ENCODE measurements around the gene RRH.
"Not testable (repeated sequence)": the region's sequence is repeated elsewhere in the genome, so short reads cannot be mapped to it uniquely, and the experiment has no call there.

Gene RRH

DNA sequence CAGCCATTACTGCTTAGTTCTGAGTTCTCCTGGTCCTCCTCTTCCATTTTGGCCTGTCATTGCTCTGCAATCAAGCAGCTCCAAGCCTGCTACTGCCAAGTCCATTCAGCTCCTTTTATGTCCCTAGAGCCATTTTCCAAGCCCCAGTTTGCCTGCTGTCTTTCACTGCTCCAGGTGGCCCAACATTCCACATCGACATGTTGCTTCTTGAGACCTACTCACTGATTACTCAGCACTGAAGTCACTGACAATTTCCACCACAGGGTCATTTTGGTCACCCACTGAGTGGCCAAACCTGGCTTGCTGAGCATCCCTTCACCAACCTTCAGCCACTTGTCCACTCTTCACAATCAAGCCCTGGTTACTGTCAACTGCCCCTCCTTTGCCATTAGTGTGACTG is 47.3 kb downstream of the RRH start:
- H3K27ac ChIP-seq (ENCODE audit: insufficient read depth in 1 of 2, low read depth in 1 of 2, low read length in 2 of 2, poor library complexity in 1 of 2, severe bottlenecking in 2 of 2), result no peak overlapping the region
- DNase-seq, result no peak
- no peaks in the 10 kb centered on the region for H3K36me3 ChIP-seq (ENCODE audit: control insufficient read depth in 4 of 4, insufficient read depth in 4 of 4, low read length in 3 of 4)
- WGBS (ENCODE audit: insufficient coverage), result 100% methylated on average over 1 of the region's 1 CpG
- H3K9me3 ChIP-seq (ENCODE audit: control extremely low read depth in 1 of 5, control insufficient read depth in 4 of 5, insufficient read depth in 2 of 5, low read depth in 1 of 5, low read length in 4 of 5), result no peaks in the 10 kb centered on the region
- H3K27me3 ChIP-seq (replicated peaks in 2 of 5; ENCODE audit: control insufficient read depth in 4 of 5, insufficient read depth in 5 of 5, low read length in 4 of 5), result no peaks in the 10 kb centered on the region
- ChIA-PET POLR2A (no interaction called here), CTCF (interaction anchor here (0.5 kb wide), 1 partner anchor 104 kb away, joined by 3 read pairs; no protein-coding TSS in a partner anchor)
- no peaks in the 10 kb centered on the region for H3K4me1 ChIP-seq (ENCODE audit: control extremely low read depth in 1 of 4, control insufficient read depth in 4 of 4, insufficient read depth in 4 of 4, low read length in 3 of 4)
- H3K4me3 ChIP-seq (ENCODE audit: control insufficient read depth in 1 of 7, extremely low read depth in 1 of 7, insufficient read depth in 4 of 7, low read depth in 2 of 7, low read length in 6 of 7), result no peak overlapping the region

DNA sequence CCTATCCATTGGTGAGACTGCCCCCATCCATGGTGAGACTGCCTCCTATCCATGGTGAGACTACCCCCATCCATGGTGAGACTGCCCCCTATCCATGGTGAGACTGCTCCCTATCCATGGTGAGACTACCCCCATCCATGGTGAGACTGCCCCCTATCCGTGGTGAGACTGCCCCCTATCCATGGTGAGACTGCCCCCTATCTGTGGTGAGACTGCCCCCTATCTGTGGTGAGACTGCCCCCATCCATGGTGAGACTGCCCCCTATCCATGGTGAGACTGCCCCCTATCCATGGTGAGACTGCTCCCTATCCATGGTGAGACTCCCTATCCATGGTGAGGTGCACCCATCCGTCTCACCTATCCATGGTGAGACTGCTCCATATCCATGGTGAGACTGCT is 47.8 kb downstream of the RRH start:
- H3K27me3 ChIP-seq (replicated peaks in 2 of 5; ENCODE audit: control insufficient read depth in 4 of 5, insufficient read depth in 5 of 5, low read length in 4 of 5); H3K27ac ChIP-seq (ENCODE audit: insufficient read depth in 1 of 2, low read depth in 1 of 2, low read length in 2 of 2, poor library complexity in 1 of 2, severe bottlenecking in 2 of 2); H3K36me3 ChIP-seq (ENCODE audit: control insufficient read depth in 4 of 4, insufficient read depth in 4 of 4, low read length in 3 of 4); H3K4me3 ChIP-seq (ENCODE audit: control insufficient read depth in 1 of 7, extremely low read depth in 1 of 7, insufficient read depth in 4 of 7, low read depth in 2 of 7, low read length in 6 of 7); CTCF ChIA-PET; DNase-seq; H3K9me3 ChIP-seq (ENCODE audit: control extremely low read depth in 1 of 5, control insufficient read depth in 4 of 5, insufficient read depth in 2 of 5, low read depth in 1 of 5, low read length in 4 of 5); H3K4me1 ChIP-seq (ENCODE audit: control extremely low read depth in 1 of 4, control insufficient read depth in 4 of 4, insufficient read depth in 4 of 4, low read length in 3 of 4); POLR2A ChIA-PET: not testable (repeated sequence)
- no CpG with 5 or more reads among the region's 2 CpGs for WGBS (ENCODE audit: insufficient coverage)

DNA sequence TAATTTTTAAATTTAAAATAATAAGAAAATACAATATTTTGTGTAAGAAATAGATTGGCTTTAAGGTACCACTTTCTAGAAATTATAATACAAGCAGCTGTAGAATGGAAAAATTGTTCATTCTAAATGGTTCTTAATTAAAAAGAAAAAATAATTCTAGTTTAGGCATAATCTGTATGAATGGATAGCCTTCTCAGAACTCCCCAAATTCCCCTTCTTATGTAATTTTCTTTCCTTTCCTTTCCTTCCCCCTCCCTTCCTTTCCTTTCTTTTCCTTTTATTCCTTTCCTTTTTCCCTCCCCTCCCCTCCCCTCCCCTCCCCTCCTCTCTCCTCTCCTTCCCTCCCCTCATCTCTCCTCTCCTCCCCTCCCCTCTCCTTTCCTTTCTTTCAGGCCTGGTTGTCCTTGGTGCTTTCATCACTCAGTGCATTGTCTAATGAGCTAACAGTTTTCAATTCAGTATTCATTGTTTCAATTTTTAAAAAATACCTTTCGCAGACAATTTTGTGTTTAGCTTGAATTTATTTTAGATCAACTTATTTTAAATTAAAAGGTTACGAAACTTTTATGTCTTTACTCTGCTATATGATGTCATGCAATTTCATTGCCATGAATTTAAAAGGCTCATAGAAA is 49.0 kb downstream of the RRH start:
- Histone ChIP-seq H3K4me3 (ENCODE audit: control insufficient read depth in 1 of 7, extremely low read depth in 1 of 7, insufficient read depth in 4 of 7, low read depth in 2 of 7, low read length in 6 of 7) (no peak overlapping the region), H3K4me1 (ENCODE audit: control extremely low read depth in 1 of 4, control insufficient read depth in 4 of 4, insufficient read depth in 4 of 4, low read length in 3 of 4) (no peaks in the 10 kb centered on the region), H3K27ac (ENCODE audit: insufficient read depth in 1 of 2, low read depth in 1 of 2, low read length in 2 of 2, poor library complexity in 1 of 2, severe bottlenecking in 2 of 2) (no peak overlapping the region), H3K9me3 (ENCODE audit: control extremely low read depth in 1 of 5, control insufficient read depth in 4 of 5, insufficient read depth in 2 of 5, low read depth in 1 of 5, low read length in 4 of 5) (no peaks in the 10 kb centered on the region), H3K36me3 (ENCODE audit: control insufficient read depth in 4 of 4, insufficient read depth in 4 of 4, low read length in 3 of 4) (no peaks in the 10 kb centered on the region), H3K27me3 (replicated peaks in 2 of 5; ENCODE audit: control insufficient read depth in 4 of 5, insufficient read depth in 5 of 5, low read length in 4 of 5) (no peaks in the 10 kb centered on the region)
- ChIA-PET CTCF (no interaction called here), POLR2A (no interaction called here)
- DNase-seq, result no peak
- no CpG with 5 or more reads among the region's 2 CpGs for WGBS (ENCODE audit: insufficient coverage)

- H3K9me3 ChIP-seq (ENCODE audit: control extremely low read depth in 1 of 5, control insufficient read depth in 4 of 5, insufficient read depth in 2 of 5, low read depth in 1 of 5, low read length in 4 of 5), result no peaks in the 10 kb centered on the region
- no peaks in the 10 kb centered on the region for H3K4me1 ChIP-seq (ENCODE audit: control extremely low read depth in 1 of 4, control insufficient read depth in 4 of 4, insufficient read depth in 4 of 4, low read length in 3 of 4)
- no peaks in the 10 kb centered on the region for H3K36me3 ChIP-seq (ENCODE audit: control insufficient read depth in 4 of 4, insufficient read depth in 4 of 4, low read length in 3 of 4)
- WGBS (ENCODE audit: insufficient coverage), result no CpG with 5 or more reads among the region's 3 CpGs
- H3K27me3 ChIP-seq (replicated peaks in 2 of 5; ENCODE audit: control insufficient read depth in 4 of 5, insufficient read depth in 5 of 5, low read length in 4 of 5), result no peaks in the 10 kb centered on the region
- H3K27ac ChIP-seq (ENCODE audit: insufficient read depth in 1 of 2, low read depth in 1 of 2, low read length in 2 of 2, poor library complexity in 1 of 2, severe bottlenecking in 2 of 2), result no peak overlapping the region
- no peak overlapping the region for H3K4me3 ChIP-seq (ENCODE audit: control insufficient read depth in 1 of 7, extremely low read depth in 1 of 7, insufficient read depth in 4 of 7, low read depth in 2 of 7, low read length in 6 of 7)
- ChIA-PET CTCF (no interaction called here), POLR2A (no interaction called here)
- no peak for DNase-seq
These were observed 49.6 kb downstream of the RRH start for GRCh38 chr4:109877400-109877799.

- WGBS (ENCODE audit: insufficient coverage), result no CpG with 5 or more reads among the region's 2 CpGs
- Histone ChIP-seq H3K27ac (ENCODE audit: insufficient read depth in 1 of 2, low read depth in 1 of 2, low read length in 2 of 2, poor library complexity in 1 of 2, severe bottlenecking in 2 of 2) (no peak overlapping the region), H3K27me3 (replicated peaks in 2 of 5; ENCODE audit: control insufficient read depth in 4 of 5, insufficient read depth in 5 of 5, low read length in 4 of 5) (no peaks in the 10 kb centered on the region), H3K4me3 (ENCODE audit: control insufficient read depth in 1 of 7, extremely low read depth in 1 of 7, insufficient read depth in 4 of 7, low read depth in 2 of 7, low read length in 6 of 7) (no peak overlapping the region), H3K9me3 (ENCODE audit: control extremely low read depth in 1 of 5, control insufficient read depth in 4 of 5, insufficient read depth in 2 of 5, low read depth in 1 of 5, low read length in 4 of 5) (no peaks in the 10 kb centered on the region), H3K4me1 (ENCODE audit: control extremely low read depth in 1 of 4, control insufficient read depth in 4 of 4, insufficient read depth in 4 of 4, low read length in 3 of 4) (no peaks in the 10 kb centered on the region), H3K36me3 (ENCODE audit: control insufficient read depth in 4 of 4, insufficient read depth in 4 of 4, low read length in 3 of 4) (no peaks in the 10 kb centered on the region)
- CTCF ChIA-PET, result no interaction called here
- DNase-seq, result no peak
- POLR2A ChIA-PET, result interaction anchor here (0.6 kb wide), 1 partner anchor 26 kb away, joined by 3 read pairs; no protein-coding TSS in a partner anchor
These were observed 50.6 kb downstream of the RRH start for GRCh38 chr4:109878355-109878754.

GRCh38 chr4:109879081-109879480 is 51.3 kb downstream of the RRH start:
- ChIA-PET POLR2A (no interaction called here), CTCF (no interaction called here)
- Histone ChIP-seq H3K4me3 (ENCODE audit: control insufficient read depth in 1 of 7, extremely low read depth in 1 of 7, insufficient read depth in 4 of 7, low read depth in 2 of 7, low read length in 6 of 7) (no peak overlapping the region), H3K4me1 (ENCODE audit: control extremely low read depth in 1 of 4, control insufficient read depth in 4 of 4, insufficient read depth in 4 of 4, low read length in 3 of 4) (no peaks in the 10 kb centered on the region), H3K9me3 (ENCODE audit: control extremely low read depth in 1 of 5, control insufficient read depth in 4 of 5, insufficient read depth in 2 of 5, low read depth in 1 of 5, low read length in 4 of 5) (no peaks in the 10 kb centered on the region), H3K27ac (ENCODE audit: insufficient read depth in 1 of 2, low read depth in 1 of 2, low read length in 2 of 2, poor library complexity in 1 of 2, severe bottlenecking in 2 of 2) (no peak overlapping the region), H3K36me3 (ENCODE audit: control insufficient read depth in 4 of 4, insufficient read depth in 4 of 4, low read length in 3 of 4) (no peaks in the 10 kb centered on the region), H3K27me3 (replicated peaks in 2 of 5; ENCODE audit: control insufficient read depth in 4 of 5, insufficient read depth in 5 of 5, low read length in 4 of 5) (no peaks in the 10 kb centered on the region)
- WGBS (ENCODE audit: insufficient coverage), result 92% methylated on average over 12 of the region's 12 CpGs
- no peak for DNase-seq

GRCh38 chr4:109879636-109880314 is 52.0 kb downstream of the RRH start:
- ChIA-PET POLR2A (no interaction called here), CTCF (no interaction called here)
- Histone ChIP-seq H3K36me3 (ENCODE audit: control insufficient read depth in 4 of 4, insufficient read depth in 4 of 4, low read length in 3 of 4) (no peaks in the 10 kb centered on the region), H3K4me1 (ENCODE audit: control extremely low read depth in 1 of 4, control insufficient read depth in 4 of 4, insufficient read depth in 4 of 4, low read length in 3 of 4) (no peaks in the 10 kb centered on the region), H3K27ac (ENCODE audit: insufficient read depth in 1 of 2, low read depth in 1 of 2, low read length in 2 of 2, poor library complexity in 1 of 2, severe bottlenecking in 2 of 2) (no peak overlapping the region), H3K4me3 (ENCODE audit: control insufficient read depth in 1 of 7, extremely low read depth in 1 of 7, insufficient read depth in 4 of 7, low read depth in 2 of 7, low read length in 6 of 7) (no peak overlapping the region), H3K9me3 (ENCODE audit: control extremely low read depth in 1 of 5, control insufficient read depth in 4 of 5, insufficient read depth in 2 of 5, low read depth in 1 of 5, low read length in 4 of 5) (no peaks in the 10 kb centered on the region), H3K27me3 (replicated peaks in 2 of 5; ENCODE audit: control insufficient read depth in 4 of 5, insufficient read depth in 5 of 5, low read length in 4 of 5) (no peaks in the 10 kb centered on the region)
- WGBS (ENCODE audit: insufficient coverage), result 96% methylated on average over 7 of the region's 7 CpGs
- DNase-seq, result no peak

All from common myeloid progenitor, CD34-positive (primary cell).